Fibroblast of upper back skin (primary cell): ENCODE data around the gene BEND7.
"Not testable (repeated sequence)": the region's sequence is repeated elsewhere in the genome, so short reads cannot be mapped to it uniquely, and the experiment has no call there.

Experiments
- DNase-seq: peaks from one replicate; pipeline ENCODE4 v3.0.0-alpha.2; 2013

The BEND7 gene

GRCh38 chr10:13473986-13474385, 54.8 kb downstream of the BEND7 start:
- DNase-seq: no peak

GRCh38 chr10:13472359-13472758, 56.5 kb downstream of the BEND7 start:
- no peak for DNase-seq

- DNase-seq: no peak
Observed at GRCh38 chr10:13470270-13470669, 58.5 kb downstream of the BEND7 start.

GRCh38 chr10:13462551-13462950, 66.3 kb downstream of the BEND7 start:
- DNase-seq: no peak

- DNase-seq: no peak
Observed at GRCh38 chr10:13458687-13459012, 70.2 kb downstream of the BEND7 start.

GRCh38 chr10:13457958-13458686, 70.7 kb downstream of the BEND7 start:
- DNase-seq: no peak

GRCh38 chr10:13453896-13454295, 74.9 kb downstream of the BEND7 start:
- no peak for DNase-seq

- peak; percentile 56 for DNase-seq
Observed at GRCh38 chr10:13450069-13450468, 78.7 kb downstream of the BEND7 start.

GRCh38 chr10:13449296-13449695, 79.5 kb downstream of the BEND7 start:
- DNase-seq: no peak

- DNase-seq: no peak
Observed at GRCh38 chr10:13448216-13448615, 80.6 kb downstream of the BEND7 start.

GRCh38 chr10:13445656-13446400, 83.0 kb downstream of the BEND7 start:
- DNase-seq: no peak

- no peak for DNase-seq
Observed at GRCh38 chr10:13441476-13441875, 87.3 kb downstream of the BEND7 start.

GRCh38 chr10:13440185-13441061, 88.4 kb downstream of the BEND7 start:
- peak; percentile 14 for DNase-seq

- no peak for DNase-seq
Observed at GRCh38 chr10:13439313-13440184, 89.3 kb downstream of the BEND7 start.

GRCh38 chr10:13437026-13437555, 91.7 kb downstream of the BEND7 start:
- no peak for DNase-seq

- not testable (repeated sequence) for DNase-seq
Observed at GRCh38 chr10:13427943-13428342, 100.9 kb downstream of the BEND7 start.

- no peak for DNase-seq
Observed at GRCh38 chr10:13425397-13425796, 103.4 kb downstream of the BEND7 start.

GRCh38 chr10:13422800-13423199, 106.0 kb downstream of the BEND7 start:
- DNase-seq: no peak

- DNase-seq: no peak
Observed at GRCh38 chr10:13421382-13421917, 107.4 kb downstream of the BEND7 start.

- no peak for DNase-seq
Observed at GRCh38 chr10:13420532-13421307, 108.1 kb downstream of the BEND7 start.

GRCh38 chr10:13417459-13418126, 111.2 kb downstream of the BEND7 start:
- no peak for DNase-seq
